GM19467 (cell line): ENCODE data around the gene SKAP1.
"Not testable (repeated sequence)": the region's sequence is repeated elsewhere in the genome, so short reads cannot be mapped to it uniquely, and the experiment has no call there.

ENCODE experiments used
- ATAC-seq: cut with Tn5 transposase; IDR thresholded peaks from one replicate; pipeline ENCODE4 v1.9.1; 2021; ENCODE audit warnings: mild to moderate bottlenecking, moderate library complexity; ENCODE audit not compliant: unreplicated experiment

SKAP1 gene

DNA sequence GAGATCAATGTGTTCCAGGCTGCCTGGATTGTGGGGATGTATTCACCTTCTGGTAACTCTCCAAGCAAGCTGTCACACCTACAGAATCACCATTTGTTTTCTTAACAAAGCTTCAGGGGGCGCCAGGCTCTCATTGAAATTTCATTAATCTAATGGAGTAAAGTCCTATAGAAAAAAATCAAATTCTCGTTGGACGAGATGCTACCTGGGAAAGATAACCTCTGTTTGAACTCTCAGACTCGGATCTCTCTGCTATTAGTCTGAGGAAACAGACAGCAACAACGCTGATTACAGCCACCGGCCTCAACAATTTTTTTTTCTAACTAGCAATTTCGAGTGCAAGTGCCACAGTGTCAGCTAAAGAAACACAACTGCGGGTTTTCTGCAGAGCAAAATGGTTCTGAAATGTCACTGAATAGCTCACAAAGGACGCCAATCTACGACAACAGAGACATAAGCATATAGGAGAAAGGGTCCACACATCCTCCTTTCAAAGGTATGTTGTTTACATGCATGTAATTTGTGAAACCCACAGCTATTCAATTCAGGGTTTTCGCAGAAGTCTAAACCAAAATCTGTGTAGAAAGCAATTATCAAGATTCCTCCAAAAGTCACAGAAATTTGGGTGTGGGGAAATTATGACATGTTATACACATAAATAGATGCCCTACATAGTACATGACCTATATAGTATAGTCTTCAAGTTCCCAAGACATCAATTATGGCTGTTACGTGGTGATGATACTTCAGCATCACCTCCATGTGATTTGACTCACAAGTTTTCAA, 135.8 kb downstream of the SKAP1 start:
- no peak for ATAC-seq

DNA sequence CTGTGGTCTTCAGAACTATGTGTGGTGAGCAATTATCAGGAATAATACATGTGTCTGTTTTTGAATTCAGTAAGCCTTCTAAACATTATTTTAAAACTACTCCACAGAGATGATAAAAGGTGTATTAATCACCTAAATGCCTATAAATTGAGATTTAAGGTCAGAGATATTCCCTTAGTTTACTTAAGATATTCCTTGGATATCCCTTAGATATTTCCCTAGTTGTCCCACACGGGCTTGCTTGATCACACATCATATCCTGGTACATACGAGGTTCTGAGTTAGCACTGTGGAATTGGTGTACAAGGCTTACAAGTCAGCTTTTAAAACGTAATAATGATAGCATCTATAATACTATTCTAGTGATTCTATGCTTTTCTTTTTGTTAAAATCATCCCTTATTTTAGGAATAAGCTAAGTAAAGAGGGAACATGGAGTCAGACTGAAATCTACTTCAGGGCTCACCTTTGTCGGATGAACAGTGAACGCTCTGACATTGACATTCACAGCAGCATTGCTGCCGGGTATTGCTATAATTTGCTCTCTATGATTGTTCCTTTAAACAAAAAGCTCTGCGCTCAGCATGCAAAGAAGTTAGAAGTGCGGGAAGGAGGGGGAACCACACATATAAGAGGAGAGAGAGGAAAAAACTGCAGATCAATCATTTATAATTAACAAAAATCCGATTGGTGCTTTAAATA, 136.5 kb downstream of the SKAP1 start:
- ATAC-seq, result no peak

DNA sequence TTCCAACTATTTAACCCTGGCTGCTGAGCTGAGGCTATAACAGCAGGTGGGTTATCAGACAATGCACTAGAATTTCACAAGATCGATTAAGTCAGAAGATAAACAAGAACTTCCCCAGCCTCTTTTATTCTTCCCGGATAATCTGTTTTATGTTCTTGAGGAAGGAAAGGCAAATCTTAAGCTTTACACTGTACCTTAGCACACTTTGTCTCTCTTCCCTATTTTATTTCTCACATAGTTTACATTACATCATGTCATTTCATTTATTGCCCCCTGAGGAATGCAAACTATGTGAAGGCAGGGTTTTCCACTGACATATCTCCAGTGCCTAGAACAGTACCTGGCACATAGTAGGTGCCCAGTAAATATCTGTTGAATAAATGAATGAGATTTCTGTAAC, 139.6 kb downstream of the SKAP1 start:
- ATAC-seq, result no peak

DNA sequence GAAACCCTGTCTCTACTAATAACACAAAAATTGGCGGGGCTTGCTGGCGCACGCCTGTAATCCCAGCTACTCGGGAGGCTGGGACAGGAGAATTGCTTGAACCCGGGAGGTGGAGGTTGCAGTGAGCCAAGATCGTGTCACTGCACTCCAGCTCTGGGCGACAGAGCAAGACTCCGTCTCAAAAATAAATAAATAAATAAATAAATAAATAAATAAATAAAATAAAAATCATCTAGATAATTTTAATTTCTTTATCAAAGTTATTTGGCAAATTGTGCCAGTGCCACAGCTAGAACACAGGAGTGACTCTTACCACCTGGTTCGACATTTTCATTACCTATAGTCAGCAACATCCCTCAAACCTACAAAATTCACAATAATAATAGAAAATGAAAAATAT, 143.1 kb downstream of the SKAP1 start:
- ATAC-seq, result not testable (repeated sequence)

DNA sequence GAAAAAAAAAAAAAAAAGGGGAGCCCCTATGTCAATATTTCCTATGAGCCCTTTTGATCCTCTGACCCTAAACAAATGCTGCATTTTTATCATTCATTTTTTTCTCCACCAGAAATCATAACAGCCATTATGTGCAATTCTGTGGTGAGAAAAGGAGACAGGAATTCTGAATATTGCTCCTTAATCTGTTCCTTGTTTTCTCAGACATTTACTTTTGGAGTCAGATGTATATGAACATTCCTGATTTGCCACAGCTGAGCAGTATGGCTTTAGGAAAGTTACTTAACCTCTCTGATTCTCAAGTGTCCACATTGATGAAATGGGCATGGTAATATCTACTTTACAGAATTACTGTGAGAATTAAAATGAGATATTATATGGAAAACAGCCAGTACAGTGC, 144.4 kb downstream of the SKAP1 start:
- no peak for ATAC-seq

DNA sequence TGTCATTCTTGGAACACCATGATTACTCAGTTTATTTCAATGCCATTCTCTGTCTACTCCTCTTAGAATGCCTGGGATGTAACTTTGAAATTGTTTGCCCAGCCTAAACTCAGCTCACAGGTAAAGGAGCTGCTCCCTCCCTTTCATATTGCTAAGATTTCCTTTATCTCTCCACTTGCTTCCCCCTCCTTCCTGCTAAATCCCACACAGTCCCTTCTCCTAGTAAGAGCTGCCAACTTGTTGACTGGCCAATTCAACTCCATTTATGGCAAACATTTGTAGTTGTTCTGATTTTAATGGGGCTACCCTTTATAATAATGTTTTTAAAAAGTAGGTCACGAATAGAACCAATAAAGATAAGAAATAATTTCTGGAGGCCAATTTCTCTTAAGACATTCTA, 146.1 kb downstream of the SKAP1 start:
- ATAC-seq, result no peak

DNA sequence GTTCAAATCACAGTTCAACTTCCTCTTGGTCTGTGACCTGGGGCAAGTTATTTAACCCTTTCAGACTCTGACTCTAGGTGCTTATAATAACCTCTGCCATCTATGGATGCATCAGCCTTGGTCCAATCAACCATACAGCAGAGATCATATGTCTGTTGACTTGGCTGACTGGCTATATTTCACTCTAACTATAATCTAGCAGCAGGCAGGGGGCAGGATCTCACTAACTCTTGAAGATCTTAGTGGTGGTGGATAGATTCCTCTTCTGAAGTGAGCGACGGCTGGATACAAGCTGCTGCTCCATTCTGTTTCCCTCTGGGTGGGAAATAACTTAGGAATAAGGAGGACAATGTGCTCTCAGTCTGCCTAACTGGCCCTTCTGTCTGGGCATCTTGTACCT, 146.6 kb downstream of the SKAP1 start:
- ATAC-seq, result no peak

DNA sequence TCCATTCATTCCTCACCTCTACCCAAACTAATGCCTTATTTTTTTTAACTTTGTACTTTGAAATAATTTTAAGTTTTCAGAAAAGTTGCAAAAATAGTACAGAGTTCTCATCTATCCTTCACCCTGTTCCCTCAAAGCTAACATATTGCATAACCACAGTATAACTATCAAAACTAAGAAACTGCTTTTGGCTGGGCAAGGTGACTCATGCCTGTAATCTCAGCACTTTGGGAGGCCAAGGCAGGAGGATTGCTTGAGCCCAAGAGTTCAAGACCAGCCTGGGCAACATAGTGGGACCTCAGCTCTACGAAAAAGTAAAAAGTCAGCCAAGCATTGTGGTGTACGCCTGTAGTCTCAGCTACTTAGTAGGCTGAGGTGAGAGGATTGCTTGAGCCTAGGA, 147.7 kb downstream of the SKAP1 start:
- no peak for ATAC-seq

DNA sequence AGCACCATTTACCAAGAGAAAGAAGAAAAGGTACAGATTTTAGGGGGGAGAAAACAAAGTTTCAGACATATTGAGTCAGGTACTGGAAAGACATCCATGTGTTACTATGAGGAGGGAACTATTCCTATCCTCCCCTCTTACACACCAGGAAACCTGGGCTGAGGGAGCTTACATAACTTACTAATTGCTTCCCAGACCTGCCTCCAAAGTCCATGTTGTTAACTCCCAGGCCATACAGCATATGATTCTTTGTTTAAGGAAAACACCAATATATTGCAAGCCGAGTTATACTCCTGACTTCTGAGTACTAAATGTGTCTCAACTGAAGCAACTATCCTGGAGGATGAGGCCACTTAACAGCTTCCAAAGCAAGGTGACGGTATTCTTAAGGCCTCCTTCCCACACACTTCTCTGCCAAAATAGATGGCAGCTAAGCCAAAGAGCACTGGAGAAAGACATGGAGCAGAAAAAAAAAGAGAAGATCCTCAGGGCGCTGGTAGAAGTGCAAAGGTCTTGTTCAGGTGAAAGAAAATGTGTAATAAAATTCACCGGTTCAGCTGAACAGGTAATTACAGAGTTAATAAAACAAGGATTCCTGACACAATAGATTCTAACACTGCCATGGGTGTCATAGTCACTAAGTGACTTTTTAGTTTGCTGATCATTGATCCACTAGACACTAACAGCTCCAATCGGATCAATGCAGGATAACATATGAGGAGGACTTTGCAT, 151.1 kb downstream of the SKAP1 start:
- no peak for ATAC-seq

DNA sequence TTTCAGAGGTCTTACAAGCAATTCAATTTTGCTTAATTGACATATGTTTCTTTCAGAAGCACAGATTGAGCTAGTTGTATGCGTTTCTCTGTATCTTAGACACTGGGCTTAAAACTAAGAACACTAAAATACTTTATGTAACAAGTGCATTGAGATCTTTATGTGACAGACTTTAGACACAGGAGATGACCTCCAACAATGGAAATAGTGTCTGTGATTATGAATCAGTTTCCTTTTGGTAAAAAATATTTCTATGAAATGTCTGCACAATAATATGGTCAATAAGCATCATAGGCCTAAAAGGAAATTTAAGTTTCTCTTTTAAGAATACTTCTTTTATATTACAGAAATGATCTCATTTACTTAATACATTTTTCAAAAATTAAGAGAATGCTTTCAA, 153.2 kb downstream of the SKAP1 start:
- no peak for ATAC-seq

DNA sequence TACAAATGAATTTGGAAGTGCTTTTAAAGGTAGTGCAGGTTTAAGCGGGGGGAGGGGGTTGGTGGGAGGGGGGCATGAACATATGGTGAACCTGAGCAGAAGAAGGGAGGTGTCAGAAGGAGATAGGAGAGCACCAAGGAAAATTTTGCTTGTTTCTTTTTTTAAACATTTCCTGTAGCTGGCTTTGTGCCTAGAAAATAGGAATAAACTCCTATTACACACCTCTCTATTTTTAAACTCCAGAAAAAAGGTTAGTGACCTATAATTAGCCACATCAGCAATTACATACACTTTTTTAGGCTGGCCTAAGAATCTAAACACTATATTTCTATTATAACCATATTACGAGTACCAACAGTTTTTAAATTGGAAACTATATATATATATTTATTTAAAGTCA, 159.1 kb downstream of the SKAP1 start:
- no peak for ATAC-seq

DNA sequence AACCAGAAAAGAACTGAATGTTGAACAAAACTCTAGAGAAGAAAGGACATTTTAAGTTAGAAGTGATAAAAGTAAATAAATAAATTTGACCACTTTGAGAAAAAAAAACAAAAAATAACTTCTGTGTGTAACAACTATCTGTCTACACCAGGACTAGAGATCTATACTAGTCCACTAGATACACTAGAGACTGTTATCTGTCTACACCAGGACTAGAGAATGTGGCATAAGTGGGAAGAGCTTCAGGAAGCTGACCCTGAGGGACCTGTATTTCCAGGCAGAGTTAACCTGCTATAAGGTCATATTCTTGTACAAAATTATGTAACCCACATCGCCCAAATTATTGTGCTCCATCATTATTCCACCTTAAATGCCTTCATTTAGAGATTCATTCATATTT, 160.8 kb downstream of the SKAP1 start:
- ATAC-seq, result no peak

DNA sequence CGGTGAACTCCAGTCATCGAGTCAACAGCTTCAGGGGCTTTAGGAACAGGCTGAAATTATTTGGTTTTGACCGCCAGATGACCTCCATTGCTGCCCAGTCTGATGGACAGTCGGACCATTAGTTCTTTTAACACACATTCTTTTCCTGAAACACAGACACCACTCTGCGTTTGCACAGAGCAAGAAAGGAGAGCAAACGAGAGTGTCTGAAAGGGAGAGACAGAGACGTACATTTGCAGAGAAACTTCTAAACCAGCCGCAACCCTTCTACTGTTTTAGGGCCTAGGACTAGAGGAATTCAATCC, 166.3 kb downstream of the SKAP1 start:
- no peak for ATAC-seq

DNA sequence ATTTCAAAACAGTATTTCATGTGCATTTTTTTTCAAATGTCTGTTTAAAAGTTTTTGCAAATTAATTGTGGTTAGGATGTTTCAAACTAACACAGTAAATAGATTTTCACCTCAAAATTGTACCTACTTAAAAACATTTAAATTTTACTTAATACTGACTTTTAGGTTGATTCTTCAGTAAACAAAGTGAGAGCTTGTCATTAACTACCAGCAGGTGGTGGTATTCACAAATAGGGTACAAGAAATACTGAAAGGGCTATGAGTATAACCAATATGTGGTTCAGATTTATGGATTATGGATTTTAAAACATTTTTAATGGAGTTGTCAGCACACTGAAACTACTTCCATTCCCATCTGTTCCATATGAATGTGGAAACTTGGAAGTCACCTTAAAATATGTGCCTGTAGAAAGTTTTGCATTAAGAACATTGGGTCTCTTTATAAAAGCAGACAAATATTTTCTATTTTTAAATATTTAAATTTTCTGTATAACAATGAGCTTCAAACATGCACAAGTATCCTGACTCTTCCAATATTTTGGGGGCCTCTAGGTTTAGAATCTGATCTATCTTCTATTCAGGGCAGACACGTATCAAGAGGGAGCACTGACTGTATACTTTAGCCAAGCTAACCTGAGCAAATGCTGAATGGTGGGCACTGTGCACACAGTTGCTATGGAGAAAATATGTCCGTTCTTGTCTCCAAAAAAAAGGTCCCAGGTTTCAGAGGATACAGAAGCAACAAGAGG, 166.9 kb downstream of the SKAP1 start:
- ATAC-seq, result no peak

DNA sequence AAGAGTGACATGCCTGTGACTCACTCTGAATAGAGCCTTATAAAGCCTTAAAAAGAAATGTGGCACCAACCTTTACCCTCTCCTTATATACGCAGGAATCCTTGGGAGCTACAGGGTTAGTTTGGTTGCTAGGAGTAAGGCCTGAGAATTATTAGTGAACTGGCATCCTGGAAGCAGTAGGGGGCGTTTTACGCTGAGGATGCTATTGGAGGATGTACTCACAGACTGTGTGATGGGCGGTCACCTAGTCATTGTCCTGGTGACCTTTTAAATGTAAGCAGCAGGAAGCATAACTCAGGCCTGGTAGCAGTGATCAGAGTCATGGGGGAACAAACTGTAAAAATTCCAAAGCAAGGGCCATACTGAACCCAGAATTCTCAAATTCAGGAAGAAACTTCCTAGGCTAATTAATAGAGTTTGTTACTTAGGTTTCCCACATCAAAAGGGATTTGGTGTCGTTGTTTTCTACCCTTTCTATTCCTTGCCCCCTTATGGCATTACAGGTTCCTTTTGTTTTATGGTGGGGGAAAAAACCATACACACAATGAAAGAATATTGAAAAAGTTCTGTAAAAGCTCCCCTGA, 168.6 kb downstream of the SKAP1 start:
- no peak for ATAC-seq

DNA sequence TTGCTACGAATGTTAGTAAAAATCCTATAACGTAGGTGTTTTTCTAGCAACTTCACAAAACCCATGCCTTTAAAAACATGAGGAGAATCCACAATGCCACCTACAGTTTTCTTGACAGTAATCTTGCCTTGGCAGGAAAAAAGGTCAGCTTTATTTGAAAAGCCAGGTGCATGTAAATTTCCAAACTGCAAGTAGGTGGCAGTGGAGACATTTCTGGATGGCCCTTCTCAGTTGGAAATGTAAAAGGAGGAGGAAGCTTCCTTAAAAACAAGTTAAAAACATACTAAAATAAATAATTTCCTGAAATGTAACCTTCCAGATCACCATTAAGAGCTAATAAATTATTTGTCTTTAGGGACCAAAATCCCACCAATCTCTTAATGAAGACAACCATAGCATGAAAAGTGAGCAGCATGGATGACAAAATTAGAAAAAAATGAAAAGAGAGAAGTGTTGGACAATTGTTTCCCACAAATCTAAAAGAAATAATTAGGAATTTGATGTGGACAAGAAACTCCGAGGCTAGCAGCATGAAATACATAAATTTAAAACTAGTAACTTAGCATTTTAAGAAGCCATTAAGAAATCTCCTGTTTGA, 170.2 kb downstream of the SKAP1 start:
- no peak for ATAC-seq

DNA sequence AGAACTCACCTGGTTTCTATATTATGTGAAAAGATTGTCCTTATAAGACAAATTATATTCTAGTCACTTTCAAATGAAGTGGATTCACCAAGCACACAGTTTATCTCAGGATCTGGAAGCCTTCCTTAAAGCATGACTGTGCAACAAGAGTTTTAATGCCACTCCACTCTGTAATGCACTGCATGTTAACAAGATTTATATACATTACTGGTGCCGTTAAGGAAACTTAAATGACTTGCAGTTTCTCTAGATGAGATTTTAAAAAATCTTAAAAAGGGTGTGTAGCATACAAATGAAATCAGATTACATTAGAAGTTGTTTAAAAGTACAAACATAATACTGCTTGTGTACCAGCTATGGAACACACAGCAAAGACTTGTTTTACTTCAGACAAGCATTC, 171.7 kb downstream of the SKAP1 start:
- no peak for ATAC-seq

DNA sequence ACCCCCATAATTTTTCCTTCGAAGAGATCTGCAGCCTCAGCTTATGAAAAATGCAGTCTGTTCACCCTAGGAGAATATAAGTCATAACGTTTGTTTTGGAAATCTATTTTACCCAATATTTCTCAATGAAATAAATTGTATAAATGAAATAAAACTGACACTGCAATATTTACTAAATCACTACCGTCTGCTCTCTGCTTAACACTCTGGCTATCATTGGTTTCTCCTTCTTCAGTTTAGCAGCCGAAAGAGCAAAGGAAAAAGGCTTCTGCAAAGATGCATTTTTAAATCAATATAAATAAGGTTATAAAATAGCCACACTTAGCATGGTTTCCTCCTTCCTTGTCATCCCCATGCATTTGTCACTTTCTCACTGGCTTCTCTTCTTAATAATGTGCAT, 174.3 kb downstream of the SKAP1 start:
- no peak for ATAC-seq

DNA sequence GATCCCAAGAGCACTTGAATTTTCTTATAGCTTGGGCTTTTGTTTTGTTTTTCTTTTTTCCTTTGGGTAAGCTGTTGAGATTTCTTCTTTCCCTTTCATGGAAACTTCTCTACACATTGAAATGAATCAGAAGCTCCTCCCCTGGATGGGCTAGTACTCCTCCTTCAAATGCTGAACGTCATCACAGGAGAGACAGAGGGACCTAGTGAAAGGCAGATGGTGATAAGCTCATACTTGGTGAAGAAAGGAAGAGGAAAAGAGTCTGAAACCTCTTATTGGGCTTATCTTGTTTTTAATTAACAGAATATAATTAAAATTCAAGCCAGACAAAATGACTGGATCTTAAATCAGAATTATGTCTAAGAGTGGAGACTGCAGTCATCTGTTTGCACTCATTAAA, 175.1 kb downstream of the SKAP1 start:
- ATAC-seq, result no peak

DNA sequence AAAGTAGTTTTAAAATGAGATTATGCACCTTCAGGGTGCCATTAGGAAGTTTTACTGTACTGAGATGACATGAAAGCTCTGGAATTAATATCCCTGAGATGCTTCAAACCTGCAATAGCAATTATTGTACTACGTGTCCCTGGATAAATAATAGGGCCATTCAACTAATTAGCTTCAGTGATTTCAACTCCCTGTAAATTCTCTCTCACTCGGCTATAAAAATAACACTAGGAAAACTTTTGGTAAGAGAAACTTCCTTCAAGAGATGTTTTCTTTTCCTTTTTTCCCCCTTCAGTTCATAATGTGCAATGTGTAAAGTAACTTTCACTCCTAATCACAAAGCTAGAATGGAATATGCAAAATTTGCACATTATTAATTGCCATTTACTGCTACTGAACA, 176.0 kb downstream of the SKAP1 start:
- no peak for ATAC-seq

DNA sequence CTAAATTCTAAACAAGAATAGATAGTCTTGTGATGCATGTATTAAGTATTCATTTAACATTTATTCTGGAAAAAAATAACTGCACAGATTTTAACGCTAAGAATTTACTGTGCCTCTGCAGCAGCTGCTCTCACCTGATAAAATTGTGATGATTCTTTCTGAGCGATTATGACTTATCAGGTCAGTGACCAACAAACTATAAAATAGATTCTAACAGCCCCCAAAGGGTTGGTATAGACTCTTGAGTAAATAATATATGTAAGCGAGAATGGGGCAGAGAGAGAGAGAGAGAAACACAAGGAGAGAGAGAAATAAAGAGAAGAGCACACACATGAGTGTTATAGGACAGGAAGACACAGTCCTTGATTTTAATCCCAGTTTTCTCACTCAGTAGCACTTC, 178.1 kb downstream of the SKAP1 start:
- ATAC-seq, result no peak
